Islet precursor cell (in vitro differentiated cells): ENCODE data around the gene SSB.
"Not testable (repeated sequence)": the region's sequence is repeated elsewhere in the genome, so short reads cannot be mapped to it uniquely, and the experiment has no call there.

Experiments used
- DNase-seq: peaks from one replicate; pipeline ENCODE4 v3.0.0-alpha.2; 2018

Gene SSB

GRCh38 chr2:169798718-169799592, at the start of gene SSB:
Gene SSB (plus strand): TSS chr2:169798871. CDS start chr2:169800961, 2,090 bp downstream.
- peak; percentile 96 for DNase-seq

- no peak for DNase-seq
Observed at GRCh38 chr2:169752752-169753151, 45.9 kb upstream of the SSB start.

GRCh38 chr2:169755083-169755870, 43.4 kb upstream of the SSB start:
- no peak for DNase-seq

GRCh38 chr2:169756342-169756741, 42.3 kb upstream of the SSB start:
- no peak for DNase-seq

GRCh38 chr2:169757356-169757755, 41.3 kb upstream of the SSB start:
- no peak for DNase-seq

- no peak for DNase-seq
Observed at GRCh38 chr2:169757778-169758177, 40.9 kb upstream of the SSB start.

- DNase-seq = no peak
Observed at GRCh38 chr2:169759987-169760386, 38.7 kb upstream of the SSB start.

- not testable (repeated sequence) for DNase-seq
Observed at GRCh38 chr2:169760798-169761197, 37.9 kb upstream of the SSB start.

- DNase-seq = no peak
Observed at GRCh38 chr2:169761251-169761969, 37.3 kb upstream of the SSB start.

GRCh38 chr2:169761970-169762292, 36.7 kb upstream of the SSB start:
- DNase-seq = no peak

GRCh38 chr2:169765523-169765922, 33.1 kb upstream of the SSB start:
- DNase-seq = no peak

- DNase-seq = no peak
Observed at GRCh38 chr2:169767243-169767888, 31.3 kb upstream of the SSB start.

GRCh38 chr2:169768262-169768995, 30.2 kb upstream of the SSB start:
- no peak for DNase-seq

- DNase-seq = no peak
Observed at GRCh38 chr2:169771021-169771420, 27.6 kb upstream of the SSB start.

GRCh38 chr2:169771612-169772011, 27.1 kb upstream of the SSB start:
- DNase-seq = no peak

- no peak for DNase-seq
Observed at GRCh38 chr2:169772651-169773050, 26.0 kb upstream of the SSB start.

GRCh38 chr2:169775354-169775753, 23.3 kb upstream of the SSB start:
- no peak for DNase-seq

- no peak for DNase-seq
Observed at GRCh38 chr2:169775765-169776164, 22.9 kb upstream of the SSB start.

- no peak for DNase-seq
Observed at GRCh38 chr2:169776252-169776761, 22.4 kb upstream of the SSB start.

- no peak for DNase-seq
Observed at GRCh38 chr2:169778446-169778845, 20.2 kb upstream of the SSB start.

- no peak for DNase-seq
Observed at GRCh38 chr2:169781249-169782013, 17.2 kb upstream of the SSB start.
